Gastroesophageal sphincter (tissue), 4 donors: ENCODE data around the gene COL15A1. TPM values are rescaled to one million over a fixed set of nuclear protein-coding genes. Genes with fewer than 3 reads are reported as not detected.

Experiments used
- ATAC-seq: fragments of 150-250 bp; one replicate; pipeline ENCODE4 v1.9.1; 2016; ENCODE audit warnings: mild to moderate bottlenecking, moderate library complexity
- H3K27ac ChIP-seq, 4 donors: fragments of 200-600 bp; sonication (generic) in 3 of 4; 1 replicate in 3 of 4; 2 replicates in 1 of 4; pipeline ENCODE4 v1.5.1; 2016 to 2019
- H3K27me3 ChIP-seq: fragments of 200-600 bp; sonication (generic); one replicate; pipeline ENCODE4 v1.5.1; 2019
- H3K36me3 ChIP-seq, 2 donors: fragments of 200-600 bp; sonication (generic); one replicate each; pipeline ENCODE4 v1.5.1; 2019; ENCODE audit warnings: control low read depth in 1 of 2
- H3K4me1 ChIP-seq, 3 donors: fragments of 200-600 bp; sonication (generic); 1 replicate in 2 of 3; 2 replicates in 1 of 3; pipeline ENCODE4 v1.5.1; 2016 to 2019; ENCODE audit warnings: control low read depth in 2 of 3
- H3K4me3 ChIP-seq, 2 donors: fragments of 200-600 bp; sonication (generic); one replicate each; pipeline ENCODE4 v1.5.1; 2019; ENCODE audit warnings: mild to moderate bottlenecking in 1 of 2, moderate library complexity in 1 of 2
- H3K9me3 ChIP-seq, 3 donors: fragments of 200-600 bp; sonication (generic); one replicate each; pipeline ENCODE4 v1.5.1; 2017 to 2019; ENCODE audit warnings: control low read depth in 2 of 3
- EP300 ChIP-seq: sonication (generic); formaldehyde crosslinking; IDR thresholded peaks from one replicate; pipeline ENCODE4 v1.6.1; 2017; ENCODE audit warnings: antibody characterized with exemption, mild to moderate bottlenecking
- POLR2A ChIP-seq, 2 donors: fragments of 450-650 bp; IDR thresholded peaks; one replicate each; pipeline ENCODE4 v1.6.1; 2017; ENCODE audit warnings: antibody characterized with exemption in 2 of 2, mild to moderate bottlenecking in 2 of 2, moderate library complexity in 1 of 2
- POLR2AphosphoS5 ChIP-seq: sonication (generic); formaldehyde crosslinking; IDR thresholded peaks from one replicate; pipeline ENCODE4 v1.6.1; 2017; ENCODE audit warnings: antibody characterized with exemption
- WGBS, 2 donors: methylation state at CpG; one replicate each; pipeline ENCODE4 v1.1.5; 2018; ENCODE audit warnings: low coverage in 1 of 2; 5-methylcytosine and 5-hydroxymethylcytosine counted together
- total RNA-seq, 4 donors: library from RNA; depleted of rRNA; stranded (reverse); fragments of >200 nt; gene quantifications; one replicate each; pipeline ENCODE4 v1.1.0, GENCODE V29; 2016
- TF ChIP-seq, protein P1 (sequence below), 4 experiments: fragments of 200-600 bp in 2 of 4; fragments of 450-650 bp in 2 of 4; sonication (generic) in 1 of 4; IDR thresholded peaks; one replicate each; pipeline ENCODE4 v1.5.1; 2017 to 2019; ENCODE audit warnings: antibody characterized with exemption in 4 of 4, mild to moderate bottlenecking in 2 of 4, moderate library complexity in 2 of 4

The COL15A1 gene
- total RNA-seq, 4 donors from 2014 or later = 80.5 to 256 (median 97.2) TPM

DNA sequence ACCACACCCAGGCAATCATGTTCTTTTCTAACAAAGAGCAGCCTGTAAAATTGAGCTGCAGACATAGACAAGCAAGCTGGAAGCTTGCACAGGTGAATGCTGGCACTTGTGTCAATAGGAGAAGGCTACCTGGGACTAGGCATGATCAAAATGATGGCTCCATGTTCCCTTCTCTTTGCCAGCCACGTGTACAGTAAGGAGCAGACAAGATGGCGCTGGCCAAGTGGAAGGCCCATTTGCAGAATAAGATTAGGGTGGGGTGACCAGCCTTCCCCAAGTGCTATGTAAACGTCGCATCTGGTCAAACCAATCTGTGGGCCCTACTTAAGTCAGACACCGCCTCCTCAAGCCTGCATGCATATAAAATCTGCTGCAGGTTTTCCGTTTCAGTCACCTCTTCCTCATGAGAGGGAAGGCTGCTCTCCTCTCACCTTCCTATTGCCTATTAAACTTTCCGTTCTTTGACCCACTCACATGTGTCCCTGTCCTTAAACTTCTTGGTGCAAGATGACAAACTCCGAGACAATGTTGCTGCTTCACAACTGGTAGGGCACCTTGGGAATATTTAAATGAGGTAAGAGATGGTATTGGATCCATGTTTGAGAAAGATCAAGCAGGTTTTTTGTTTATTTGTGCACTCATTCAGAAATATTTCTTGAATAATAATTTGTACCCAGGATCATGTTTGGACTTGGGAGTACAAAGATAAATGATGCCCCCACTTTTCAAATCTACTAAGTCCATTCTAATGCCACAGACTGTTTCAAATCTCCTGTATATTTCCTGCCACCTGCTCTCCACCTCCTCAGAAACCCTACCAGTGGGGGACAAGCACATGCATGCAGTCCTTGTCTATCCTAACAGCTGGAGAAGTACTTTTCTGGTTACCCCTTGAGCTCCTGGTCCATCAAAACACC is 130.5 kb downstream of the COL15A1 start:
- Histone ChIP-seq H3K9me3 (no peaks in the 10 kb centered on the region), H3K27ac (no peak overlapping the region), H3K4me1 (peaks cover 0 to 16% (median 2%) of the 10 kb centered on the region in 3 donors), H3K27me3 (no peaks in the 10 kb centered on the region), H3K36me3 (peaks cover 0 to 19% of the 10 kb centered on the region in 2 donors), H3K4me3 (no peak overlapping the region)
- ATAC-seq = no peak
- TF ChIP-seq POLR2AphosphoS5 (no peak), EP300 (no peak), POLR2A (IDR thresholded peaks at IDR 0.05) (no peak)
- TF ChIP-seq, protein P1, sequence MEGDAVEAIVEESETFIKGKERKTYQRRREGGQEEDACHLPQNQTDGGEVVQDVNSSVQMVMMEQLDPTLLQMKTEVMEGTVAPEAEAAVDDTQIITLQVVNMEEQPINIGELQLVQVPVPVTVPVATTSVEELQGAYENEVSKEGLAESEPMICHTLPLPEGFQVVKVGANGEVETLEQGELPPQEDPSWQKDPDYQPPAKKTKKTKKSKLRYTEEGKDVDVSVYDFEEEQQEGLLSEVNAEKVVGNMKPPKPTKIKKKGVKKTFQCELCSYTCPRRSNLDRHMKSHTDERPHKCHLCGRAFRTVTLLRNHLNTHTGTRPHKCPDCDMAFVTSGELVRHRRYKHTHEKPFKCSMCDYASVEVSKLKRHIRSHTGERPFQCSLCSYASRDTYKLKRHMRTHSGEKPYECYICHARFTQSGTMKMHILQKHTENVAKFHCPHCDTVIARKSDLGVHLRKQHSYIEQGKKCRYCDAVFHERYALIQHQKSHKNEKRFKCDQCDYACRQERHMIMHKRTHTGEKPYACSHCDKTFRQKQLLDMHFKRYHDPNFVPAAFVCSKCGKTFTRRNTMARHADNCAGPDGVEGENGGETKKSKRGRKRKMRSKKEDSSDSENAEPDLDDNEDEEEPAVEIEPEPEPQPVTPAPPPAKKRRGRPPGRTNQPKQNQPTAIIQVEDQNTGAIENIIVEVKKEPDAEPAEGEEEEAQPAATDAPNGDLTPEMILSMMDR (IDR thresholded peaks at IDR 0.05) = no peak
- 95 to 100% methylated on average over 1 to 6 of the region's 8 CpGs for WGBS, 2 donors

DNA sequence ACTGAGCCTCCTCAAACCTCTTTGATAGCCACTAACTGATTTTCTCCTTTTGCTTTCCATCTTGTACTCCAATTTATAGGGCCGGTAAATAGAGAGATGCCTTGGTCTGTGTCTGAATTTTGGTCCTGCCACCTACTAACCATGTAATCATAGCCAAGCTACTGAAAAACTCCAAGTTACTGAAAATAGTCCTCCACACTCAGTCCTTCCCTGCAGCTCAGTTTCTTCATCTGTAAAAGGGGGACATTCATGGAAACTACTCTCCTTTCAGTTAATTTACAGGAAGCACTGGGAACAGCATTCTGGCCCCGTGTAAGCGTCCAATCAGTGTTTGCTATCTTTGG is 131.2 kb downstream of the COL15A1 start:
- 80 to 89% methylated on average over 2 to 3 of the region's 3 CpGs for WGBS, 2 donors
- Histone ChIP-seq H3K27me3 (no peaks in the 10 kb centered on the region), H3K27ac (no peak overlapping the region), H3K36me3 (peaks cover 0 to 13% of the 10 kb centered on the region in 2 donors), H3K4me3 (no peak overlapping the region), H3K4me1 (peaks cover 0 to 16% (median 2%) of the 10 kb centered on the region in 3 donors), H3K9me3 (no peaks in the 10 kb centered on the region)
- TF ChIP-seq POLR2A (IDR thresholded peaks at IDR 0.05) (no peak), EP300 (no peak)
- TF ChIP-seq, protein P1 (IDR thresholded peaks at IDR 0.05) = no peak
- ATAC-seq = no peak

DNA sequence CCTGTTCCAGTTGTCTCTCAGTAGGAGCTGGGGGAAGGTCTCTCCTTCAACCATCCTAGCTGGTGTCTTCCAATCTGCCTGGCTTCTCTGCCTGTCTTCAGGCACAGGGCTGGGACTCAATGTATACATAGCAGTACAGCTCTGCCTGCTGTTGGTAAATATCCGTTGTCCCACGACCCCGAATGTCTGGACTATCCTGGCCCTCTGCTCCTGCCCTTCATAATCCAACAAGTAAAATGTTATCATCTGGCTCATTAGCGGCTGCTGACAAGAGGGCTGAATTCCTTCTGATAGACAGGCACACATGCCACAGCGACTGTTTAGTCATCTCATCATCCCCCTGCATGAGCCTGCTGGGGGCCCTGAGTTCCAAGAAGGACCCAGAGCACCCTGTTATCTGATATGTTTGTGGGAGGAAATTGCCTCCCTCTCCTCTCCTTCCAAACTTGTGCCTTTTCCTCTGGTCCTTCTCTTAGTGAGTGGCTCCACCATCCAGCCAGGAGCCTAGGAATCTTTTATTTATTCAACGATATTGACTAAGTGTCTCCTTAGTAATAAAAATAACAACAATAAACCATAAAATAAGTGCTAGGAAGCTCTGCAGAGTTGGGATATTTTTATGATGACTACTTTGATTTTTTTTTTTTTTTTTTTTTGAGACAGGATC is 131.7 kb downstream of the COL15A1 start:
- no peak overlapping the region for H3K4me3 ChIP-seq
- peaks cover 0 to 16% (median 2%) of the 10 kb centered on the region in 3 donors for H3K4me1 ChIP-seq
- no peak overlapping the region for H3K27ac ChIP-seq
- TF ChIP-seq, protein P1 (IDR thresholded peaks at IDR 0.05) = no peak
- TF ChIP-seq POLR2AphosphoS5 (no peak), EP300 (no peak), POLR2A (IDR thresholded peaks at IDR 0.05) (no peak)
- ATAC-seq = no peak
- WGBS, 2 donors = 13 to 44% methylated on average over 1 to 6 of the region's 6 CpGs
- no peaks in the 10 kb centered on the region for H3K9me3 ChIP-seq
- no peaks in the 10 kb centered on the region for H3K27me3 ChIP-seq
- peaks cover 0 to 8% of the 10 kb centered on the region in 2 donors for H3K36me3 ChIP-seq

DNA sequence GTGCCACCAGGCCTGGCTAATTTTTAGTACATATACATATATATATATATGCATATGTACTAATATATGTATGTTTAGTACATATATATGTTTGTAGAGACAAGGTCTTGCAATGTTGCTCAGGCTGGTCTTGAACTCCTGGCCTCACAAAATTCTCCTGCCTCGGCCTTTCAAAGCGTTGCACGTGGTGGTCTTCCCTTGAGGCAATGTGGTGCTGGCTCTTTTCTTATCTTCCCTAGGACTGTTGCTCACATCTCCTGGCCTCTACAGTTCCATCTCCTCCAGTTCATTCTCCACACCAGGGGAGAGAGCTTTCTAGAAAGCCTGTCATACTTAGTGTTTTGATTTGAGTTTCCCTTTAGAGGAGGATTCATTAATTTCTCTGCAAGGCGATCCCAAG is 132.3 kb downstream of the COL15A1 start:
- Histone ChIP-seq H3K4me1 (peaks cover 0 to 16% (median 2%) of the 10 kb centered on the region in 3 donors), H3K4me3 (no peak overlapping the region), H3K36me3 (peaks cover 0 to 4% of the 10 kb centered on the region in 2 donors), H3K9me3 (no peaks in the 10 kb centered on the region), H3K27me3 (no peaks in the 10 kb centered on the region), H3K27ac (no peak overlapping the region)
- TF ChIP-seq EP300 = no peak
- TF ChIP-seq POLR2AphosphoS5 = no peak
- no peak for TF ChIP-seq POLR2A (IDR thresholded peaks at IDR 0.05)
- TF ChIP-seq, protein P1 (IDR thresholded peaks at IDR 0.05) = no peak
- WGBS, 2 donors = 74 to 100% methylated on average over 3 of the region's 4 CpGs
- ATAC-seq = no peak
